A549 treated with RU486 at 1 μM for 4 hours (cell line): ENCODE results near the gene PRSS23. TPM values are rescaled to one million over a fixed set of nuclear protein-coding genes. Genes with fewer than 3 reads are reported as not detected.

Experiments
- total RNA-seq: library from RNA; stranded (reverse); fragments of 200-300 nt; extraction: Qiagen RNA extraction; gene quantifications from 5 replicates; pipeline ENCODE4 v1.2.3, GENCODE V29; 2022; ENCODE audit warnings: low read depth

PRSS23 gene
- 450 to 549 TPM (median 491 TPM) in 5 replicates for total RNA-seq

GRCh38 chr11:86800076-86800959 is at the start of gene PRSS23:
Gene PRSS23 (plus strand): TSS chr11:86800542. CDS start chr11:86807644, 7,102 bp downstream.

Other genes with a start within 250 kb of the PRSS23 start
- gene ME3, start 127.9 kb upstream of the PRSS23 start, total RNA-seq = 14.9 to 21.8 TPM (median 20.2 TPM) in 5 replicates
- gene FZD4, start 154.9 kb downstream of the PRSS23 start, total RNA-seq = 0.95 to 1.5 TPM (median 1.3 TPM) in 5 replicates
- 11.4 to 17.6 TPM (median 15.3 TPM) in 5 replicates for gene TMEM135, start 237.4 kb downstream of the PRSS23 start, total RNA-seq